Neural cell (in vitro differentiated cells): ENCODE results near the gene BAG1. TPM values are rescaled to one million over a fixed set of nuclear protein-coding genes. Genes with fewer than 3 reads are reported as not detected.

Experiments
- H2AFZ ChIP-seq: fragments of 200-600, 300-800 bp; sonication (generic), shearing (Covaris generic); 2 replicates; pipeline ENCODE4 v1.6.0; 2014; ENCODE audit warnings: low read depth, mild to moderate bottlenecking, antibody characterized with exemption, low read length, moderate library complexity
- H3F3A ChIP-seq: fragments of 200-600 bp; shearing (Covaris generic); 2 replicates; pipeline ENCODE4 v1.6.1; 2016; ENCODE audit warnings: mild to moderate bottlenecking, moderate library complexity, mixed read lengths, antibody characterized with exemption, low read length; ENCODE audit not compliant: insufficient read depth, poor library complexity, severe bottlenecking
- H3K27ac ChIP-seq: fragments of 200-600, 300-800 bp; sonication (generic), shearing (Covaris generic); 2 replicates; pipeline ENCODE4 v1.5.1; 2014; ENCODE audit warnings: mild to moderate bottlenecking, low read length, moderate library complexity
- H3K27me3 ChIP-seq: fragments of 300-800, 200-600 bp; sonication (generic), shearing (Covaris generic); 2 replicates; pipeline ENCODE4 v1.6.0; 2014; ENCODE audit warnings: mild to moderate bottlenecking, low read depth, low read length, moderate library complexity; ENCODE audit not compliant: insufficient read depth
- H3K36me3 ChIP-seq: fragments of 300-800, 200-600 bp; sonication (generic), shearing (Covaris generic); 2 replicates; pipeline ENCODE4 v1.5.1; 2014; ENCODE audit warnings: mild to moderate bottlenecking, antibody characterized with exemption, low read length, moderate library complexity; ENCODE audit not compliant: insufficient read depth
- H3K4me2 ChIP-seq: fragments of 300-800, 200-600 bp; sonication (generic), shearing (Covaris generic); 2 replicates; pipeline ENCODE4 v1.6.0; 2014; ENCODE audit warnings: mild to moderate bottlenecking, low read length
- H3K4me3 ChIP-seq: fragments of 300-800, 200-600 bp; sonication (generic), shearing (Covaris generic); 2 replicates; pipeline ENCODE4 v1.5.1; 2014; ENCODE audit warnings: mild to moderate bottlenecking, low read length, moderate library complexity
- H3K79me2 ChIP-seq: fragments of 200-600 bp; shearing (Covaris generic); replicated peaks from 2 replicates; pipeline ENCODE4 v1.6.0; 2014; ENCODE audit warnings: mild to moderate bottlenecking, low read length, moderate library complexity; ENCODE audit not compliant: insufficient read depth
- H3K9ac ChIP-seq: fragments of 300-800, 200-600 bp; sonication (generic), shearing (Covaris generic); 2 replicates; pipeline ENCODE4 v1.6.1; 2016; ENCODE audit warnings: mild to moderate bottlenecking, low read length, mixed read lengths
- H3K9me2 ChIP-seq: fragments of 200-600 bp; shearing (Covaris generic); 2 replicates; pipeline ENCODE4 v1.6.1; 2016; ENCODE audit warnings: mild to moderate bottlenecking, low read length, mixed read lengths; ENCODE audit not compliant: insufficient read depth
- H3K9me3 ChIP-seq: fragments of 200-600, 300-800 bp; sonication (generic), shearing (Covaris generic); 2 replicates; pipeline ENCODE4 v1.6.1; 2016; ENCODE audit warnings: mild to moderate bottlenecking, mixed run types, low read length, moderate library complexity, mixed read lengths
- H4K20me1 ChIP-seq: fragments of 200-600 bp; shearing (Covaris generic); 2 replicates; pipeline ENCODE4 v1.6.1; 2016; ENCODE audit warnings: mild to moderate bottlenecking, mixed run types; ENCODE audit not compliant: insufficient read depth
- CTCF ChIP-seq: fragments of 450-650 bp; IDR thresholded peaks from 2 replicates; pipeline ENCODE4 v1.5.1; 2014; ENCODE audit warnings: antibody characterized with exemption, mild to moderate bottlenecking, moderate library complexity; ENCODE audit not compliant: poor library complexity, severe bottlenecking
- EP300 ChIP-seq: fragments of 450-650 bp; conservative IDR thresholded peaks from 2 replicates; pipeline ENCODE4 v1.6.1; 2014; ENCODE audit warnings: antibody characterized with exemption, mild to moderate bottlenecking, moderate library complexity; ENCODE audit not compliant: poor library complexity, severe bottlenecking
- EZH2 ChIP-seq: fragments of 200-600, 300-800 bp; shearing (Covaris generic), sonication (generic); IDR thresholded peaks from 2 replicates; pipeline ENCODE4 v1.6.1; 2014; ENCODE audit warnings: antibody characterized with exemption, low read length, borderline replicate concordance, mild to moderate bottlenecking; ENCODE audit not compliant: insufficient read depth, poor library complexity, severe bottlenecking
- MXI1 ChIP-seq: fragments of 450-650 bp; conservative IDR thresholded peaks from 2 replicates; pipeline ENCODE4 v1.6.1; 2014; ENCODE audit warnings: antibody characterized with exemption, mild to moderate bottlenecking; ENCODE audit not compliant: poor library complexity, severe bottlenecking
- POLR2AphosphoS5 ChIP-seq: IDR thresholded peaks from 2 replicates; pipeline ENCODE4 v1.6.1; 2012
- RAD21 ChIP-seq: fragments of 450-650 bp; conservative IDR thresholded peaks from 2 replicates; pipeline ENCODE4 v1.6.1; 2014; ENCODE audit warnings: antibody characterized with exemption, mild to moderate bottlenecking, moderate library complexity
- REST ChIP-seq: IDR thresholded peaks from 2 replicates; pipeline ENCODE4 v1.6.1; 2012; ENCODE audit warnings: borderline replicate concordance
- SMC3 ChIP-seq: fragments of 450-650 bp; conservative IDR thresholded peaks from 2 replicates; pipeline ENCODE4 v1.6.1; 2014; ENCODE audit warnings: antibody characterized with exemption, mild to moderate bottlenecking, moderate library complexity; ENCODE audit not compliant: poor library complexity
- TAF1 ChIP-seq: IDR thresholded peaks from 2 replicates; pipeline ENCODE4 v1.6.1; 2012; ENCODE audit warnings: low read depth
- polyA plus RNA-seq: library from polyadenylated mRNA; depleted of rRNA; stranded (reverse); fragments of >200 nt; gene quantifications from 2 replicates; pipeline ENCODE4 v1.2.3, GENCODE V29; 2014

Gene BAG1
- polyA plus RNA-seq, 1 donor from 2014 or later = 94.9 TPM

- Histone ChIP-seq H4K20me1 (no peaks in the 10 kb centered on the region), H3K27me3 (no peaks in the 10 kb centered on the region), H3K4me3 (no peak overlapping the region), H3K36me3 (no peaks in the 10 kb centered on the region), H3K9ac (no peak overlapping the region), H2AFZ (no peak overlapping the region), H3K9me2 (no peaks in the 10 kb centered on the region), H3K27ac (no peak overlapping the region), H3K4me2 (no peak overlapping the region), H3K9me3 (no peaks in the 10 kb centered on the region), H3K79me2 (no peaks in the 10 kb centered on the region), H3F3A (no peaks in the 10 kb centered on the region)
- TF ChIP-seq TAF1 = no peak
- TF ChIP-seq POLR2AphosphoS5 = no peak
- no peak for TF ChIP-seq EP300
- TF ChIP-seq EZH2 = no peak
- no peak for TF ChIP-seq REST
- TF ChIP-seq RAD21 = no peak
- TF ChIP-seq MXI1 = no peak
- no peak for TF ChIP-seq CTCF
- no peak for TF ChIP-seq SMC3
Measured at GRCh38 chr9:33285502-33285901, 21.0 kb upstream of the BAG1 start.

GRCh38 chr9:33277484-33277883 lies 13.0 kb upstream of the BAG1 start:
- Histone ChIP-seq H2AFZ (no peak overlapping the region), H3K27me3 (no peaks in the 10 kb centered on the region), H3K36me3 (no peaks in the 10 kb centered on the region), H3K9ac (no peak overlapping the region), H3K9me2 (no peaks in the 10 kb centered on the region), H3F3A (no peaks in the 10 kb centered on the region), H3K4me3 (no peak overlapping the region), H3K79me2 (no peaks in the 10 kb centered on the region), H3K4me2 (no peak overlapping the region), H3K9me3 (no peaks in the 10 kb centered on the region), H4K20me1 (no peaks in the 10 kb centered on the region), H3K27ac (no peak overlapping the region)
- TF ChIP-seq SMC3 = no peak
- TF ChIP-seq MXI1 = no peak
- TF ChIP-seq EZH2 = no peak
- TF ChIP-seq POLR2AphosphoS5 = no peak

GRCh38 chr9:33273972-33274328 lies 9.4 kb upstream of the BAG1 start:
- no peaks in the 10 kb centered on the region for H3K27me3 ChIP-seq
- H3K9me2 ChIP-seq = no peaks in the 10 kb centered on the region
- no peaks in the 10 kb centered on the region for H3K79me2 ChIP-seq
- no peaks in the 10 kb centered on the region for H4K20me1 ChIP-seq
- no peak overlapping the region for H3K27ac ChIP-seq
- H3F3A ChIP-seq = no peaks in the 10 kb centered on the region
- H3K4me2 ChIP-seq = no peak overlapping the region
- no peak overlapping the region for H2AFZ ChIP-seq
- no peaks in the 10 kb centered on the region for H3K9me3 ChIP-seq
- no peak overlapping the region for H3K9ac ChIP-seq
- TF ChIP-seq MXI1 (no peak), CTCF (no peak)
- H3K36me3 ChIP-seq = peaks cover 6% of the 10 kb centered on the region
- no peak overlapping the region for H3K4me3 ChIP-seq
